Kidney (tissue), 14 donors: Measurements from ENCODE around the gene IL18R1. TPM values are rescaled to one million over a fixed set of nuclear protein-coding genes. Genes with fewer than 3 reads are reported as not detected.

Experiments used
- DNase-seq, 5 donors: peaks; one replicate each; pipeline ENCODE4 v3.0.0-alpha.2; 2013 to 2020
- FAIRE-seq: peaks from 2 replicates; lab custom pipeline; 2012; peaks lifted over from hg19 to GRCh38; lab: Jason Lieb, UNC
- H3K27ac ChIP-seq, 2 donors: one replicate each; pipeline ENCODE4 v1.7.0; 2013; ENCODE audit warnings: low read depth in 2 of 2, low read length in 2 of 2, inconsistent platforms in 1 of 2
- H3K27me3 ChIP-seq: one replicate; pipeline ENCODE4 v1.7.1; 2013; ENCODE audit warnings: low read length, inconsistent platforms; ENCODE audit not compliant: control insufficient read depth, insufficient read depth
- H3K36me3 ChIP-seq, 3 donors: one replicate each; pipeline versions ENCODE4 v1.7.0 to v1.7.1; 2013; ENCODE audit warnings: low read length in 3 of 3, control low read depth in 1 of 3, inconsistent platforms in 1 of 3; ENCODE audit not compliant: insufficient read depth in 3 of 3, control insufficient read depth in 2 of 3
- H3K4me1 ChIP-seq, 3 donors: one replicate each; pipeline versions ENCODE4 v1.7.0 to v1.7.1; 2013; ENCODE audit warnings: low read length in 3 of 3, inconsistent platforms in 1 of 3, low read depth in 1 of 3; ENCODE audit not compliant: control insufficient read depth in 2 of 3, insufficient read depth in 2 of 3
- H3K4me3 ChIP-seq, 3 donors: one replicate each; pipeline versions ENCODE4 v1.7.0 to v1.8.1; 2013; ENCODE audit warnings: low read length in 3 of 3, control low read depth in 1 of 3, inconsistent platforms in 1 of 3
- H3K9ac ChIP-seq, 3 donors: one replicate each; pipeline versions ENCODE4 v1.7.0 to v1.7.1; 2013; ENCODE audit warnings: low read length in 3 of 3, control low read depth in 1 of 3, inconsistent platforms in 1 of 3
- H3K9me3 ChIP-seq, 3 donors: one replicate each; pipeline versions ENCODE4 v1.7.0 to v1.7.1; 2013; ENCODE audit warnings: low read length in 3 of 3, control low read depth in 1 of 3, inconsistent platforms in 1 of 3; ENCODE audit not compliant: control insufficient read depth in 2 of 3, insufficient read depth in 1 of 3
- CTCF ChIP-seq: IDR thresholded peaks from 3 replicates; pipeline ENCODE4 v1.5.1; 2012; ENCODE audit warnings: mild to moderate bottlenecking, moderate library complexity, borderline replicate concordance; ENCODE audit not compliant: insufficient read depth; ENCODE audit errors: extremely low read depth
- intact Hi-C: fragments of 100-400 bp; cut with DNase I; formaldehyde crosslinking; loops from one replicate; pipeline ENCODE4 v1.11.1; 2022
- polyA plus RNA-seq: library from polyadenylated mRNA; stranded (reverse); fragments of 350-450 nt; fragmentation: Illumina TruSeq; extraction: RNeasy Lipid Tissue Mini Kit (QIAGEN cat#74804); gene quantifications from one replicate; pipeline ENCODE4 v1.2.3, GENCODE V29; 2014; ENCODE audit warnings: low read depth, low replicate concordance; ENCODE audit not compliant: insufficient read depth
- total RNA-seq: library from RNA; stranded (reverse); fragmentation: NEBNext Ultra II Directional; extraction: Animal tissue kit (Norgen Biotek cat#: 25700); gene quantifications from one replicate; pipeline ENCODE4 v1.2.1, GENCODE V29; 2021
- donor health status: control.
- donor health status: control.
- donor health status: control.
- donor health status: control.
- donor health status: control.
- donor health status: DM: yes; HTN: yes; CAD: no.
- donor health status: Normal renal cell carcinoma (clear cell type).

IL18R1 gene
- total and polyA plus RNA-seq, 2 donors from 2014 or later: 3.6 to 14.9 TPM

- Histone ChIP-seq H3K36me3 (no peaks in the 10 kb centered on the region), H3K9me3 (no peaks in the 10 kb centered on the region), H3K4me1 (no peaks in the 10 kb centered on the region), H3K27me3 (no peaks in the 10 kb centered on the region), H3K9ac (no peak overlapping the region), H3K27ac (no peak overlapping the region), H3K4me3 (no peak overlapping the region)
- TF ChIP-seq CTCF: no peak
- intact Hi-C loops: no loop called here
- DNase-seq (no peak), FAIRE-seq (no peak)
Observed at GRCh38 chr2:102345329-102345920, 10.2 kb upstream of the IL18R1 start.

- TF ChIP-seq CTCF: no peak
- FAIRE-seq: no peak
- Histone ChIP-seq H3K27ac (no peak overlapping the region), H3K27me3 (no peaks in the 10 kb centered on the region), H3K36me3 (no peaks in the 10 kb centered on the region), H3K9me3 (no peaks in the 10 kb centered on the region), H3K4me1 (no peaks in the 10 kb centered on the region), H3K4me3 (no peak overlapping the region), H3K9ac (no peak overlapping the region)
- peak in 1 of 5 donors; percentile 15 for DNase-seq
- intact Hi-C loops: no loop called here
Observed at GRCh38 chr2:102346381-102347130, 9.0 kb upstream of the IL18R1 start.

GRCh38 chr2:102350137-102350793, 5.3 kb upstream of the IL18R1 start:
- Histone ChIP-seq H3K9ac (no peak overlapping the region), H3K27me3 (no peaks in the 10 kb centered on the region), H3K27ac (no peak overlapping the region), H3K9me3 (no peaks in the 10 kb centered on the region), H3K4me1 (no peaks in the 10 kb centered on the region), H3K4me3 (no peak overlapping the region), H3K36me3 (no peaks in the 10 kb centered on the region)
- FAIRE-seq: no peak
- DNase-seq: peak in 1 of 5 donors; percentile 13
- intact Hi-C loops: no loop called here
- TF ChIP-seq CTCF: no peak
